Breast epithelium (tissue), 4 donors: Measurements from ENCODE around the gene KIAA0825. TPM values are rescaled to one million over a fixed set of nuclear protein-coding genes. Genes with fewer than 3 reads are reported as not detected.
A peak's percentile ranks its signal among the peaks of the same experiment; 100 is the strongest.

ENCODE experiments used
- DNase-seq, 2 donors: peaks; one replicate each; pipeline ENCODE4 v3.0.0-alpha.2; 2019; ENCODE audit warnings: low spot score in 2 of 2
- H3K27ac ChIP-seq, 2 donors: fragments of 200-600 bp; sonication (generic) in 1 of 2; one replicate each; pipeline ENCODE4 v1.5.1; 2016 to 2019; ENCODE audit warnings: mild to moderate bottlenecking in 1 of 2
- H3K27me3 ChIP-seq, 2 donors: fragments of 200-600 bp; sonication (generic) in 1 of 2; one replicate each; pipeline versions ENCODE4 v1.5.1 to v1.6.0; 2017 to 2019; ENCODE audit warnings: control low read depth in 1 of 2, mild to moderate bottlenecking in 1 of 2
- H3K36me3 ChIP-seq: fragments of 200-600 bp; one replicate; pipeline ENCODE4 v1.5.1; 2019
- H3K4me1 ChIP-seq, 2 donors: fragments of 200-600 bp; sonication (generic); one replicate each; pipeline ENCODE4 v1.5.1; 2016 to 2019; ENCODE audit warnings: control low read depth in 1 of 2
- H3K4me3 ChIP-seq, 3 donors: fragments of 200-600 bp; sonication (generic); 1 replicate in 2 of 3; 2 replicates in 1 of 3; pipeline ENCODE4 v1.5.1; 2016 to 2019; ENCODE audit warnings: mild to moderate bottlenecking in 3 of 3, moderate library complexity in 2 of 3
- H3K9me3 ChIP-seq, 2 donors: fragments of 200-600 bp; sonication (generic) in 1 of 2; one replicate each; pipeline ENCODE4 v1.5.1; 2016 to 2019; ENCODE audit warnings: control low read depth in 1 of 2
- POLR2A ChIP-seq: fragments of 450-650 bp; IDR thresholded peaks from one replicate; pipeline ENCODE4 v1.6.1; 2016; ENCODE audit warnings: antibody characterized with exemption, mild to moderate bottlenecking, moderate library complexity
- POLR2AphosphoS5 ChIP-seq, 3 donors: sonication (generic); formaldehyde crosslinking; IDR thresholded peaks; one replicate each; pipeline ENCODE4 v1.6.1; 2017; ENCODE audit warnings: antibody characterized with exemption in 3 of 3
- intact Hi-C: fragments of 100-400 bp; cut with DNase I; formaldehyde crosslinking; loops from one replicate; pipeline ENCODE4 v1.15.1; 2023; ENCODE audit warnings: low total_unique reads
- total RNA-seq, 3 donors: library from RNA; depleted of rRNA; stranded (reverse); fragments of >200 nt; gene quantifications; one replicate each; pipeline ENCODE4 v1.1.0, GENCODE V29; 2016
- TF ChIP-seq, protein P1 (sequence below), 3 donors: fragments of 450-650 bp; IDR thresholded peaks; one replicate each; pipeline ENCODE4 v1.5.1; 2016 to 2017; ENCODE audit warnings: antibody characterized with exemption in 3 of 3, mild to moderate bottlenecking in 3 of 3, moderate library complexity in 3 of 3

Gene KIAA0825
- total RNA-seq, 3 donors from 2014 or later = 5.9 to 15.5 (median 7.9) TPM

DNA sequence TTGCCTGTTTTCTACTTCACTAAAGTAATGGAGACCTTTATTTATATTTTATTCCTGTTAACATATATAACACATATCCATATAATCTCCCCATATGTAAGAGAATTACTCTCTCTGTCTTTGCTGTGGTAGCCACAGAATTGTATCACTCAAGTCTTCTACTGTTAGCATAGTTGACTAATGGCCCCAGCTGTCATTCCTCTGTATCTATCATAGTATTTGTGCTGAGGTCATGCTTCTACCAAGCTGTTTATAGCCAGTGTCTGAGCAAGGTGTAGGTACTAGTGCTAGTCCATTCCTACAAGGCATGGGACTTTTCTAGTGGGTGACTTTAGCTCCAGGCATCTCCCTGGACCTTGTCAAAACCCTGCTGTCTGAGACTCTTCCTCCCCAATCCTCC lies 244.1 kb downstream of the KIAA0825 start:
- no peak for TF ChIP-seq POLR2AphosphoS5 (IDR thresholded peaks at IDR 0.05)
- TF ChIP-seq, protein P1, sequence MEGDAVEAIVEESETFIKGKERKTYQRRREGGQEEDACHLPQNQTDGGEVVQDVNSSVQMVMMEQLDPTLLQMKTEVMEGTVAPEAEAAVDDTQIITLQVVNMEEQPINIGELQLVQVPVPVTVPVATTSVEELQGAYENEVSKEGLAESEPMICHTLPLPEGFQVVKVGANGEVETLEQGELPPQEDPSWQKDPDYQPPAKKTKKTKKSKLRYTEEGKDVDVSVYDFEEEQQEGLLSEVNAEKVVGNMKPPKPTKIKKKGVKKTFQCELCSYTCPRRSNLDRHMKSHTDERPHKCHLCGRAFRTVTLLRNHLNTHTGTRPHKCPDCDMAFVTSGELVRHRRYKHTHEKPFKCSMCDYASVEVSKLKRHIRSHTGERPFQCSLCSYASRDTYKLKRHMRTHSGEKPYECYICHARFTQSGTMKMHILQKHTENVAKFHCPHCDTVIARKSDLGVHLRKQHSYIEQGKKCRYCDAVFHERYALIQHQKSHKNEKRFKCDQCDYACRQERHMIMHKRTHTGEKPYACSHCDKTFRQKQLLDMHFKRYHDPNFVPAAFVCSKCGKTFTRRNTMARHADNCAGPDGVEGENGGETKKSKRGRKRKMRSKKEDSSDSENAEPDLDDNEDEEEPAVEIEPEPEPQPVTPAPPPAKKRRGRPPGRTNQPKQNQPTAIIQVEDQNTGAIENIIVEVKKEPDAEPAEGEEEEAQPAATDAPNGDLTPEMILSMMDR (IDR thresholded peaks at IDR 0.05) = no peak
- TF ChIP-seq POLR2A = no peak
- Histone ChIP-seq H3K4me1 (no peaks in the 10 kb centered on the region), H3K27ac (no peak overlapping the region), H3K27me3 (no peaks in the 10 kb centered on the region), H3K4me3 (no peak overlapping the region), H3K9me3 (no peaks in the 10 kb centered on the region), H3K36me3 (no peaks in the 10 kb centered on the region)
- DNase-seq = no peak
- intact Hi-C loops = no loop called here

DNA sequence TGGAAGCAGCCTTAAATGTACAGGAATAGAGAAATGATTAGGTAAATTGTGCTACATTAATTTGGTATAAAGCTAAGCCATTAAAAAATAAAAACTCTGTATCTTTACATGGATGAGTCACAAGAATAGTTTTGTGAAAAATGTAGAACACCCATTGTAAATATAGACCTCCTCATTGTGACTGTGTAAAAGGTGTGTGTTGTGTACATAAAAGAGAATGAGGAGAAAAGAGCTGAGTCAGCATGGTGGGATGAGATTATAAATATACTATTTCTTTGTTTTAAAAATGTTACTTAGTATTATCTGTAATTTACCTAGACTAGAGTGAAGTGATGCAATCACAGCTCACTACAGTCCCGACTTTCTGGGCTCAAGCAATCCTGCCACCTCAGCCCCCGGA lies 250.5 kb downstream of the KIAA0825 start:
- no peaks in the 10 kb centered on the region for H3K36me3 ChIP-seq
- no peak overlapping the region for H3K4me3 ChIP-seq
- H3K27ac ChIP-seq = peak overlapping the region in 1 of 2 donors; percentile 82
- TF ChIP-seq, protein P1 (IDR thresholded peaks at IDR 0.05) = no peak
- no peak for TF ChIP-seq POLR2A
- no peak for TF ChIP-seq POLR2AphosphoS5 (IDR thresholded peaks at IDR 0.05)
- H3K27me3 ChIP-seq = no peaks in the 10 kb centered on the region
- H3K9me3 ChIP-seq = no peaks in the 10 kb centered on the region
- DNase-seq = no peak
- intact Hi-C loops = no loop called here
- H3K4me1 ChIP-seq = no peaks in the 10 kb centered on the region

DNA sequence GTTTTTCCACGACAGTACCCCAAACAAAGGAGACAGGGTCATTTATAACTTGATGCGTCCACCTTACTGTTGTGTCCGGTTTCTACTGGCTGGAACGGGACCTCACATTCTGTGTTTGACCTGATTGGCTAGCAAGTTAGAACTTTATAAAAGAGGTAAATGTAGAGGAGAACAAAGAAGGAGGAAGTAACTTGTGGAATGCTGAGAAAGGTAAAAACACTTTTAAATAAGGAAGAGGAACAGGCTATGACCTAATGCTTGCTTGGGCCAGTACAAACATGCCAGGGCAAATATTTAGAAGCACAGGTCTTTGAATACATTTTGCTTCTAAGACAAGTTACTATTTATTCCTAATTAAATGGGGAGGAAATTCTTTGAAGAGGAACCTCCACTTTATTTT lies 251.6 kb downstream of the KIAA0825 start:
- Histone ChIP-seq H3K4me1 (peaks cover 0 to 6% of the 10 kb centered on the region in 2 donors), H3K27ac (peak overlapping the region; percentile 68 to 82), H3K27me3 (no peaks in the 10 kb centered on the region), H3K9me3 (no peaks in the 10 kb centered on the region), H3K36me3 (no peaks in the 10 kb centered on the region), H3K4me3 (no peak overlapping the region)
- TF ChIP-seq POLR2AphosphoS5 (IDR thresholded peaks at IDR 0.05) (no peak), POLR2A (no peak)
- TF ChIP-seq, protein P1 (IDR thresholded peaks at IDR 0.05) = no peak
- DNase-seq = no peak
- intact Hi-C loops = no loop called here

DNA sequence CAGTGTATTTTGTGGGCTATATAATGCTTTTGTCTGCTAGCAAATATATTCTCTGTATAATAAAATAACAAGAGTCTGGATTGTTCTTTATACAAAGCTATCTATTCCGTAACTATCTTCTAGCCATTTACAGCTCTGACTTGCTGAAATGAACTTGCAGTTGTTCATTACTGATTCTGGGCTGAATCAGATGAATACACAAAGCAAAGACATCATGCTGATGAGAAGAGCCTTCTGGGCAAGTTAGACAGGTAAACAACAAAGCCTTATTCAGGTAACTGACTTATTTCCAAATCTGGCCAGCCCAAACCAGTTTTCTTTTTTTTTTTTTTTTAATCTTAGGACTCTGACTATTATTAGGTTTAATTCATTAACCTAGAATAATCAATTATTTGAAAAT lies 255.5 kb downstream of the KIAA0825 start:
- intact Hi-C loops = no loop called here
- DNase-seq = no peak
- Histone ChIP-seq H3K27me3 (no peaks in the 10 kb centered on the region), H3K27ac (peak overlapping the region; percentile 72 to 76), H3K4me3 (no peak overlapping the region), H3K9me3 (no peaks in the 10 kb centered on the region), H3K4me1 (peaks cover 0 to 6% of the 10 kb centered on the region in 2 donors), H3K36me3 (no peaks in the 10 kb centered on the region)
- TF ChIP-seq POLR2A = no peak
- TF ChIP-seq POLR2AphosphoS5 (IDR thresholded peaks at IDR 0.05) = no peak
- TF ChIP-seq, protein P1 (IDR thresholded peaks at IDR 0.05) = no peak

DNA sequence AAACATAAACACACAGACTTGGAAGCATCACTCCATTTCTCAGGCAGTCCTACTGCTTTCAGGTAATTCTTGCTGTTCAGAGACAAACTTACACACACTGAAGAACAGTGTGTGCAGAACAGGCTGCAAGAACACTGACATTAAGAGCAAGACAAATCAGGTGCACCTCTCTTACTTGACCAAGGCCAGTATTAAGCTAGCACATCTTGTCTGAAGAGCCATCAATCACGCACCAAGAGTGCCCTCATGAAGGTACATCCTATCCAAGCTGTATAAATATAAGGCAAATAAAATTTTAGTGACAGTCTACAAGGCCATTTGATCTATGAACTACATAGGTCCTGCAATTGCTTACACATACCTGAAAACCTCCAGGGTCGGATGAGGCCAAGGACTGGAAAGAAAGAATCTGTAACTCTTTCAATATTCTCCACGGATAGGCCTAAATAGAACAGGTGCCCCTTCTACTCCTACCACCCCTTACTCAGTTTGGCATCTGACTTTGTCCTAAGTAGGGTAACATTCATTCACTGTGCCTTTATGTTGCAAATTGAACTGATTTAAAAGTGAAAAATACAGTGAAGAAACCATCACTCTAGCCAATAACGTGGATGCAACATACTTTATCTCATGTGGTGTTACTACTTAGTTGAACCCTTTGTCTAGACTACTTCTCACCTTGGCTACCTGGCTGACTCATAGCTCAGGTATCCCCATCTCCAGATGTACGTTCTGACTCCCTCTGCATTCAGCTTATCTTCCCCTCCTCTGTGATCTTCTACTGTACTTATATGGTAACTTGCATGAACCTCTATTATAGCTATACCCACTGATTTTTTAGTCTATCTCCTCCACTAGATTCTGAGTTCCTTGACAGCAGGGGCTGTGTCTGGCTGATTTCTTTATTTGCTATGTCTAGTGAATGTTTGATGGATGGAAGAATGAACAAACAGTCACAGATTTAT lies 256.3 kb downstream of the KIAA0825 start:
- H3K27ac ChIP-seq = peak overlapping the region; percentile 59 to 76
- no peaks in the 10 kb centered on the region for H3K27me3 ChIP-seq
- no peak for DNase-seq
- intact Hi-C loops = no loop called here
- H3K4me1 ChIP-seq = peaks cover 0 to 6% of the 10 kb centered on the region in 2 donors
- TF ChIP-seq POLR2AphosphoS5 (IDR thresholded peaks at IDR 0.05) (no peak), POLR2A (no peak)
- TF ChIP-seq, protein P1 (IDR thresholded peaks at IDR 0.05) = no peak
- no peaks in the 10 kb centered on the region for H3K9me3 ChIP-seq
- H3K36me3 ChIP-seq = no peaks in the 10 kb centered on the region
- H3K4me3 ChIP-seq = no peak overlapping the region
